Measurements from ENCODE around the gene ANO10.

ANO10 gene

DNA sequence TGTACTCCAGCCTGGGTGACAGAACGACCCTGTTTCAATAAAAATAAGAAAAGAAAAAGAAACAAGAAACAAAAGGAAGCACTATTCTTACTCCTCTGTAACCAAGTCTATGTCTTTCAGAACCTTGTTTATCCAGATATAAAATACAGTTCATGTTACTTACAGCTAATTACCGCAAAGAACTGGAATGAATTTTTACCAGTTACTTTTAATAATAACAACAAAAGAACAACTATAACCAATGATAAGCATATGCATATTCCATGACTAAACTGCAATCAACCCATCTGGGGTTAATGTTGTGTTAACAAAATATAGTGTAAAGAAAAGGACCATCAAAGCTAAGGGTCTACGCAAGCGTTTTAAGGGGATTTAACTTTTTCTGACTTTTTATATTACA is 212.3 kb downstream of the ANO10 start:
- DNase-seq: no peak

DNA sequence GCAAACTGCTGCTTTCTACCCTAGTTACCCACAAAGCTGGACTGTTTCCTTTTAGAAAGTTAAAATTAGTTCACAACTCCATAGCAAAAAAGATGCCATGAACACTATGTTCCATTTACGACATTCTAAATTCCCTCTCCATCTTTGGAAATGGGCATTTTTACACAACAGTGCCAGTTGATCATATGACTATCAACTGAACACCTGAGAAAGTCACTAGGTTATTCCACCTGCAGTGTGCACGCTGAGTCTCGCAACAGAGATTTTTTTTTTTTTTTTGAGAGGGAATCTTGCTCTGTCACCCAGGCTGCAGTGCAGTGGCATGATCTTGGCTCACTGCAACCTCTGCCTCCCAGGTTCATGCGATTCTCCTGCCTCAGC is 215.2 kb downstream of the ANO10 start:
- DNase-seq: no peak

DNA sequence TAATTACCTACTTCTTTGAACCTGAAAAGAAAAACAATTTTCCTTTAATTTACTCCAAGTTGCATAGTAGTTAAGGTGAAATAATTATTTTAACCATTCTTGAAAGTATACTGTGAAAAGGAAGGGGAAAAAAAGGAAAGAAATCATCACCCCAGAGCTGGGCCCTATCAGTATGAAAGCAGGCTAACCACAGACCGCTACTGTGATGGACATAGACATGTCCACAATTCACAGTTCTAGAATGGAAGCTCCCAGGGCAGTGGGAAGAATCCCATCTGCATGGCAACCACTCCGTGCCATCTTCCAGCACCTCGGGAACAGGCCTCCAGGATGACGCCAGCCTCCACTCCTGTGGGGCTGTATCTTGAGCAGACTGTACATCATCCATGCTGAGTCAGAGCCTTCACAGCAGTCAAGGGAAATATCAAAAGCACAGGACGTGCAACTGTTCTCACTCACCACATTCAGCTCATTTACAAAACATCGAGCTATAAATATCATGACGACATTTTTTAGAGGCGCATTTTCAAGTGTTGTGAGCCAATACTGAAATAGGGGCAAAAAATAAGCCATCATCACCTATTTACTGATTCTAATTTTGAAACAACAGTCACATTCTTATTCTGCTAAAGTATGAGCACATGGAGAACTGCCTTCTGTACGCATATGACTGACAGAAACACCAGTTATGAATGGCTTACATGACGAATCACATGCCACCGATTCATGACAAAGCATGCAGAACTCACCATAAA is 215.7 kb downstream of the ANO10 start:
- no peak for DNase-seq

DNA sequence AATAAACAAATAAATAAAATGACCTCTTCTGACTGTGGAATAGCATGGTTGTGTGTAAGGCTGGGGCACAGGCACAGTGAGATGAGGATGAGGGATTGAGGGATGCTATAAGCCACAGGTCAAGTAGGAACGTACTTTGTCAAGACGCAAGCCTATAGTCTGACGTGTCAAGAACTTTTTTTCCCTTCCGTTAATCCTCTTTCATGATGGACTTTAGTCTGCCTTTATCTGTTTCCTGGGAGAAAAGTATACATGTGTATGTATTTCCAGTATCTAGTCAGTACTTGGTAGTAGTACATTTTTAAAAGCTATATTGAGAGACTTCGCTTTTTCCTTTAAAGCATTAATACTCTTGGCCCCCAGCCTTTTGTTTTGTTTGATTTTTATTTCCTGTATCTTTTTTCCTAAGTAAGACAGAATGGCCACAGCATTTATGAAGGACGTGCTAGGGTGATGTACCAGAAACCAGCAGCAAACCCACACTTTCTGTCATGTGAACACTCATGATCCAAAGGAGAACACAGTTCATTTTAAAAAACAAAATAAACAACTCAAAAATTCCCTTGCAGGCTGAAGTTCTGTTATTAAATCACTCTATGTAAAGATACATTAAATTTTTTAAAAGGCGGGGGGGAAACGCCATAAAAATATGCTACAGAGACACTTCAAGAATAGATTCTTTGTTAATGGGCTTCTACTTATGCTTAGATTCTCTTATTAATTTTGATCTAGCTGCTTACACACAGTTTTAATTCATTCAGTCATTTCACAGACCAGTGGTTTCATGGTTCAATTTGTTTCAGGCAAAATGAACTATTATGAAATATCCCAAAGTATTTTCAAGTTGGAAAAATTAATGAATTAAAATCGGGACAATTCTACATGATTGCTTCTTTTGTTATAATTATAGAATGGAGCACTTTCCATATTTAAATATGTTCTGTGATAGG is 220.8 kb downstream of the ANO10 start:
- no peak for DNase-seq

DNA sequence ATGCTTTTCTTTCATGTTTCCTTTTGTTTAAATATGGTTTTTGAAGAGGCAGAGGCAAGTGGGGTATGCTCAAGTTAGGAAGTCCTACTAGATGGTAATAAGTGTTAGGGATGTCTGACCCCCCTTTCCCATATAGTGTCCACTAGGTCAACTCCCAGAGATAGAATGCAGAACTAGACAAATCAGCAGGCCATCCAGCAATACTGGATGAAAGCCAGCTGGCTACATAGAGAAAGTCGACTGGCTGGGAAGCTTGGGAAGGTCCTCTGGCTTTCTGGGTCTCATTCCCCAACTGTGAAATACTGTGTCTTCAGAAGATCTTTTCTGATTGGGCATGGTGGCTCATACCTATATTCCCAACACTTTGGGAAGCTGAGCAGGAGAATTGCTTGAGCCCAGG is 221.6 kb downstream of the ANO10 start:
- no peak for DNase-seq

DNA sequence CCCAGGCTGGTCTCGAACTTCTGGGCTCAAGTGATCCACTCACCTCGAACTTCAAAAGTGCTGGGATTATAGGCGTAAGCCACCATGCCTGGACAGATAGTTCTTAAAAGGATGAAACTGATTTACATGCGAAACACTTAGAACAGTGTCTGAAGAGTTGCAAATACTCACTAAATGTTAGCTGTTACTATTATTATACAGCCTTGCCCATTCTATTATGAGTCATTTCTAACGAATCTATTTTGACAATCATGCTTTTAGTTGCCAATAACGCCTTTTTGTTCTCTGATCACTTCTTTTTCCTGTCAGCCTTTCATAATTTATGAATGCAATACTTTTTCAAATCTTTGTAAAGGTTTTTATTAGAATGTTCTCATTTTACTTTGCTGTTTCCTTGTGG is 222.8 kb downstream of the ANO10 start:
- no peak for DNase-seq

DNA sequence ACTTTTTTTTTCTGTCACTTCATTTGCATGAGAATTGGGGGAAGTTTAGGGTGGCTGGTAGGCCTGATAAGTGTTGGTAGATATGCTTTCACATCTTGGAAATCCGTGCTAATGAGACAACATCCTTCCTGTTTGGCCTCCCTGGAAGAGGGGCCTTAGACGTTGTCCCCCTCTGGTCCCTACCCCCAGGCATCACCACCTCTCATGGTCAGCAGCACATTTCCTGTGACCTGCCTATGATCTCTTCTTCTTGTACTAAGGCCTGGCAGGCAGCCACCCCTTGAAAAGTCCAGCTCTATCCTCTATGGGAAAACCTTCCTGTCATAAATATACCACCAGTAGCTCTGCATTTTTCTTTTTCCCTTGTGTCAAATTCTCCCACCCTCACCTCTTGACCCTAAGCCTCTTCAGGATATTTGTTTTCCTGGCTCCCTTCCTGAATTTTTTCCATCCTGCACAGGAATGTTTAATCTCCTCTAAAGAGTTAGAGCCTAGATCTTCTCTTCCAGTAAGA is 227.7 kb downstream of the ANO10 start:
- no peak for DNase-seq

DNA sequence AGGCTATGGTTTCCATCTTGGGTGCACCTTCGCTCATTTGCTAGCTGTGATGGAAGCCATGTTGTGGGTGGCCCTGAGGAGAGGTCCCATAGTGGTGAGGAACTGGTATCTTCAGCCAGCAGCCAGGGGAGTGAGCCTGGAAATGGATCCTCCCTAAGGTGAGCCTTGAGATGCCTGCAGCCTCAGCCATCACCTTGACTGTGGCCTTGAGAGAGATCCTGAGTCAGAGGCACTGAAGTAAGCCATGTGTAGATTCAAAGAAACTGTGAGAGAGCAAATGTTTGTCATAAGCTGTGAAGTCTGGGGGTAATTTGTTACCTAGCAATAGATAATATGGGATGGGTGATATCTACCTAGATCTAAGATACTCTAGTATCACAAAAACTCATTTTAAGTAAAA is 230.2 kb downstream of the ANO10 start:
- DNase-seq: no peak

DNA sequence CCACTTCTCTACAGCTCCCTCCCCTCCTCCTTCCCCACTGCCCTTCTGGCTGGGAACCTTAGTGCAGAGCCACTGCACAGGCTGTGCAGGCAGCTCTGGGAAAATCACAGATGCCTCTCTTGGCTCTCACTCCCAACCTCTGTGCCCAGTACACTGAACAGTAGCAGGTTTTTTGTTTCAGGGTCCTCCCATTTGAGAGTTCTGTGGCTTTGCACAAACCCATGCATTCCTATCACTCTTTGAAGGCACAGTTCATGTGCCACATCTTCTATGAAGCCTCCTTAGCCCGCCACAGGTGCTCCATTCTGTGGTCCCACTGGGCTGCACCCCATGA is 231.6 kb downstream of the ANO10 start:
- no peak for DNase-seq

DNA sequence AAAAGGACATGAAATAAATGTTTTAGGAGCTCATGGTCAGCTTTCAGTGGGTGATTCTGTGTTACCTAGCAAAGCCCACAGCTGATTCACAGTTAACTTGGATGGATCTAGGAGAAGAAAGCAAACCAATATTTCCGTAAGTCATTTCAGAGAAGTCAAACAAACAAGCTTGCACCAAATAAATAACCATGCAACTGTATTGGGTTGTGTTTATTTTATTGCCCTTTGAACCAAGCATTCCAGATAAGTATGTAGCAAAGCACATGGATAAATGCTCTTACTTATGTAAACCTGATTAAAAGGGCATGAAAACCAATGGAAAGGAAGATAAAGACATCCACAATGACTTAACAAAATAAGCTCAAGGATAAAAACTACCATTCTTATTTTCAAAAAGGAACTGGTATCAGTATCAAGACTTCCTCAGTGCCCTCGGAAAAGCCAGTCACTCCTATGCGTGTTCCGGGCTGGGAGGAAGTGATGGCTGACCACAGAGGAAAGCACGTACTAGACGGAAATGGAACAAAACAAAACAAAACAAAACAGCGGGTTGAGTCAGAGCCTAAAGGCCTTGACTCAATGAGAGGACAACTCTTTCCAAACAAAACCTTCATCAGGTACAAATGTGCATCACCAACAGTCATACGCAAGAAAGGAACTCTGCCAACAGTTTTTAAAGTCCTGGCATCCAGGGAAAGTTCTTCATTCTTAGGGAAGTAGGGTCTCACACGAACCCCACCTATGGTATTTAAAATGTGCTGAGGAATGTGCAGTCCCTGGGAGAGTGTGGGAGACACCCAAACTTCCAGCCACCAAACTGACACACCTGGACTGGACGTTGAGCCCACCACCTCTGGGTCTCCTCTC is 232.2 kb downstream of the ANO10 start:
- DNase-seq: peak; percentile 99

DNA sequence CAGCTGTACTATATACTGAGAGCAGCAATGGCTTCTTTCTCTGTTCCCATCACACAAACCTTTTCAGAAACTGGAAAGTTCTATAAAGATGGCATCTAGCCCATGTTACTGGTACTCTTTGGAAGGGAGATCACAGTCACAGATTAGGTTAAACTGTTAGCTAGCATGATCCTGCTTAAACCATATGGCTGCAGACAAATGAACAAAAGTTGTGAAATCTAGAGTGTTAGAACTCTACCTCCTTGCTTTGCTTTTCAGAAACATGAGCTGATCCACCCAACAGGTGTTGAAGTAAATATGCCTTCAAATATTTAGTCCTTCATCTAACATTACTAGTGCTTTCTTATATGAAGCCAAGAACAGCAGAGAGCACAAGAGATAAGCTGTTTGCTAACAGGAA is 232.9 kb downstream of the ANO10 start:
- peak in 1 of 2 experiments; percentile 16 for DNase-seq

DNA sequence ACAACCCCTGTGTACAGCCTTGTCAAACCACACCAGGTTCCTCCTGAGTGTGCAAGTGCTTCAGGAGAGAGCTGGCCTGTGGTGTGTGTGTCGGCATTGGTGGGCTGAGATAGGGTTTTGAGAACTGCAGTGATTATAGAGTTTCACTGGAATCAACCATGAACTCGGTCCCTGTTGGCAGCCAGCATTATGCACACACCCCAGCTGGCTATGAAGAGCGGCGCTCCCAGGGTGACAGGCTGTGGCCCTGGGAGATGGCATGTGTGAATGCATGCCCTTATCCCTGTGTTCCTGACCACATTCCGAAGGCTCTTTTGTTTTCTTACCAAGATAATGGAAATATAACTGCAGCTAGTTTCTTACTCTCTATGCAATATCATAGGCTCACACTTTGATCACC is 233.6 kb downstream of the ANO10 start:
- no peak for DNase-seq

DNA sequence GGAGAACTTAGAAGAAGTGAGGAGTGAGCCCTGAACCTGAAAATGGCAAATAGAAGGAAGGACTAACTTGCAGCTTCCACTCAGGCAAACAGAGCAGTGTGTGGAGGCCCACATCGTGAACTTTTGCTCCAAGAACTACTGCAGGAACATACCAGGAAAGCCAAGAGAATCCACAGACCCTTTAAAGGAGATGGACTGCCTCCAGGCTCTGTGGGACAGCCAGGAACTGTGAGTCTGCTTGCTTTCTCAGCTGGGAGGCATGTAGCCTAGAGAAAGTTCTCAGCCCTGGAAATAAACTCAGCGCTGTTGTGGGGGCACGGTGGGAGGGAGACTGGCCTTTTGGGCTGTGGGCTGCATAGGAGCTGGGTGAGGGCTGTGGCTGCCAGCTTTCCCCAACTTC is 242.5 kb downstream of the ANO10 start:
- DNase-seq: no peak

DNA sequence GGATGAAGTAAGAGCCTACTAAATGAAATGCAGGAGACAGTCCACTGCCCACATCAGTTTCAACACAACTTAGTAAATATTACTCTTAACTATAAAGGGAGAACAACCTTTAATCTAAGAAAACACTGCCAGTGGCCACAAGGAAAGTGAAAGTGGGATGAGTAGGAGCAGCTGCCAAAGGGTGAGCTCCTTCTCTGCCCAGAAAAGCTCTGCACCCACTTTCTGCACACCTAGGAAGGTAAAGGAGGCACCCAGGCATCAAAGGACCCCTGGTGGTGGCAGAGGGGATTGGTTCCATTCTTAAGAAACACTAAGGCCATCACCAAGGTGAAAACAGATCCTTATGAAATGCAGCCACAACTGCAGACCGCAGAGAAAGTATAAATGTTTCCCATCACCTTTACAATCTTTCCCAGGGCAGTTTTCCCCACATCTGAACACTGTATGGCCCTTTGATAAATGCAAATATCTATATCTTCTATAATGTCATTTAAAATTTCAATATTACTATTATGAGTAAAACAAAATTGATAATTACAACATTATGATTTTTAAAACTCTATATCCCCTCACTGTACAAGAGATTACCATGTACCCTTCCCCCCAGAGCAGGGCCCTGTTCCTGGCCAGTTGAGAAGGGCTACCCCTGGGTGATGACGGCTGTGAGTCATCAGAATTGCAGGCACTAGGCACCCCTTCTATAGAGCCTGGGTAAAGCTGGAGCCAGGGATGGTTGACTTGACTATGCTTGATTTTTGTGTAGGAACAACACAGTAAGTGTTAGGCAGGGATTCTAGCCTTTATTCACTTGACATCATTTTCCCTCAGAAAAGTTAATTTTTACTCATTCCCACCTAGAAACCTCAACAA is 243.5 kb downstream of the ANO10 start:
- peak; percentile 54 to 70 for DNase-seq

DNA sequence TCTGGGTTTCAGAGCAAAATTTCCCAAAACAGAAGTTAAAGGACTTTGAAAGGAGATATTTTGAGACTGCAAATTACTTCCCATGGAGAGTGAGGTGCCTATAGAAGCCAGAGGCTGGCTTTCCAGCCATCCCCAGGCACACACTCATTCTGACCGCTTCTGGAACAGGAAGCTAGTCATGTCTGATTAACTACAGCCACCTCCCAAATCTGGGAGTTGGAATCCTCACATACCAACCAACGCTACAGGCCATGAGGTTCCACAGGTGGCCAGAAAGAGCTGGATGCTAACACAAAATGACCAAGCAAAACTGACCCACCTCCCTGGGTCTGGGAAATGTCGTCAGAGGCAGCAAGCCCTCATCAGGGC is 248.3 kb downstream of the ANO10 start:
- DNase-seq: no peak

DNA sequence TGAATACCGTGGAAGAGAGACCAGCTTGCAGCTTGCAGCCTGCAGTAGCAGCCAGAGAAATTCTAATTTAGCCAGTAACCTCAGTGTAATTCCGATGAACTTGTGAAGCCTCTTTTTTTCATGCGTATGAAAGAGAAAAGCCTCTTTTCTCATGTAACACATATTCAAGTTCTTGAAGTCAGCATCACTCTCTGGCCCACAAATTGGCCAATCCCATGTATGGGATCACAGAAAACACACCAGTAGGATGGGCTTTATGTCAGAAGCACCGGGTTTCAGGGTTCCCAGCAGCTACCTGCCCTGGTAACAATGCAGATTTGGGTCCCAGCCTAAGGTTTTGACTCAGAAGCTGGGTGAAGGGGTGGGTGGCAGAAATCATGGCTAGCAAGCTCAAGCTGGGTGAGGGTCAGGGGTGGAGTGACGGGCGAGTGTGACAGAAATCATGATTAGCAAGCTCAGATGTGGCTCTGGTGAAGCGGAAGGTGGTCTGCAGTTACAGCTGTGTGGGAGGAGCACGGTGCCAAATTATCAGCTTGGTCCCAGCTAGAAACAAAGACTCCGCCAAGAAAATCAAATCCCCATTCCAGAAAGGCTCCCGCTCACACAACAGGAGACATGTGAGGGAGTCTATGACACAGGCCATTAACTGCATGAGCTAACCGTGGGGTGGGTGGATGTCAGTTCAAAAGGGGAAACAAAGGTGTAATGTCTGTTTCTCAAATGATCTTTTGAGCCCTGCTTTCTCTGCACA is 248.8 kb downstream of the ANO10 start:
- no peak for DNase-seq

DNA sequence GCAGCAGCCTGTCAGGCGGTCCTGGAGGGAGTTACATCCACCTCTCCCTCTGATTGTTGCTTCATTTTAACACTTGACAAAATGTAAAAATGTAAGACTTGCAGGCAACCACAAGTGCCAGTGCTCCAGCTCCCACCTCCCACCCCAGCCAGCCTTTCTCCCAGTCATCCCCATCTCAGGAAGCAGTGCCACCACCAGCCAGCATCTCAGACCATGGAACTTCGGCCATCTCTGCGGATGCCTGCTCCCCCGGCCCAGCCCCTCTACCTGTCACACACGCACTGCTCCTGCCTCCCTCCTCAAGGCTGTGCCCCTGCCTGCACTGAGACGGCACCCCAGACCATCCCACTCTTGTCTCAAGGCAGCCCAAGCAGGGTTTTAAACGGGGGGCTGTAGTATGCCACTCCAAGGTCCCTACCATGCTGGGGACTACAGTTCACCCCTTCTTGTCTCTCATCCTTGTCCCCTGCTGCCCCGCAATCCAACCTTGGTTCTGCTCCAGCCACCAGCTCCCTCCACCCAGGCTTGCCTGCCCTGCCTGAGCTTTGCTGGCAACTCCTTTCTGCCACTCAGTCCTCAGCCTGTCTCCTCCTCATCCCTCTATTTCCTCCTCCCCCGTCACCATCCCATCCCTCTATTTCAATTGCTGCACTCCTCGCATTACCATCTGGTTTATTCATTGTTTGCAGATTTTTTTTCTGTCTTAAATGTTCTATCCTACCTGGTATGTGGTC is 249.6 kb downstream of the ANO10 start:
- no peak for DNase-seq

DNA sequence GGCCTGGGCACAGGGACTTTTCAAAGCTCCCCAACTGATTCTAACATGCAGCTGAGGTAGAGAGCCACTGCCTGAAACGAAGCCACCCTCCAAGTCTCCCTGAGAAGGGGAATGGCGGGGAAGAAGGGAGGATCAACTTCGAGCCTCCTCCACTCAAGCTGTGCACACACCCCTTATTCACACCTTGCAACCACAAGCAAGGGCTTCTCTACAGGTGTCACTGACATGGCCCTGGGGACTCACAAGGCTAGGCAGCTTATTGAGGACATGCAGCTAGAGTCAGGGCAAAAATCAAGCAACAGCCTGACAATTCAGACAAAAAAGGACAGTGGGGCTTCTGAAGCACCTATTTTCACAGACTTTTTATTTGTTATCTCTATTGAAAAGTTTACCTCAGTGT is 250.3 kb downstream of the ANO10 start:
- DNase-seq: no peak

DNA sequence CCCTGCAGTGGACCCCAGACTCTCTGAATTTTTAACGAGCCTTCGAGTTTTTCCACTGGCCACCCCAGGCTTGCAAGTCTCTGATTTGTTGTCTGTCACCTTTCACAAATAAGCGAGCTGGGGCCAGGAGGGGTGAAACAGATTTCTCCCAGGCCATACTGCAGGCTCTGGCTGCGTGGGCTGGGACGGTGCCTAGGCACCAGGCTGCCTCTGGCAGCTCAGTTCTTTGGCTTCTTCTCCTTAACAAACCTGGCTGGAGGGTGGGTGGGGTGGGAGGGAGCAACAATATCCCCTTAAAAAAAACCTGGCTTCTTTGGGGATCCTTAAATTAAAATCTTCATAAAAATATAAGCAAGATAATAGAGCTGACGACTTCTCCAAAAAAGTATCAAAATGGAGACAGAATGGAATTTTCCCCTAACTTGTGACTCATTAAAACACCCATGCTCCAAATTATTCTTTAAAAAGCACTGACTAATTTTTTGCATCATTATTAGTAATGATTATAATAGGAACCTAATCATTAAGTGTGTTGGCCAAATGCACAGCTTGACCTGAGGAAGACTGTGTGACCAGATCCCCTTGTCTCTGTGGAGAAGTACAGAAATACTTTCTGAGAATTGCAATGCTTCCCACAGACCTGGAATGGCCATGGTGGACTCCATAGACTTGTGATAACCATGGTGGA is 251.4 kb downstream of the ANO10 start:
- no peak for DNase-seq
